Neural progenitor cell (in vitro differentiated cells): ENCODE measurements around the gene TSPAN5.

ENCODE experiments used
- CTCF ChIP-seq: fragments of 200-600 bp; sonication (generic); IDR thresholded peaks from 2 replicates; pipeline ENCODE4 v1.5.1; 2017; ENCODE audit warnings: antibody characterized with exemption, mild to moderate bottlenecking
- EZH2 ChIP-seq: fragments of 200-600 bp; sonication (generic); IDR thresholded peaks from 2 replicates; pipeline ENCODE4 v1.6.1; 2017; ENCODE audit warnings: antibody characterized with exemption, mild to moderate bottlenecking, moderate library complexity
- EZH2phosphoT487 ChIP-seq: fragments of 200-600 bp; sonication (generic); IDR thresholded peaks from 2 replicates; pipeline ENCODE4 v1.6.1; 2017; ENCODE audit warnings: antibody characterized with exemption

GRCh38 chr4:98619180-98619579 is 39.2 kb downstream of the TSPAN5 start:
- TF ChIP-seq EZH2 (no peak), CTCF (no peak), EZH2phosphoT487 (no peak)
